Activated naive CD4-positive, alpha-beta T cell treated with anti-CD3 and anti-CD28 coated beads, Interleukin-2, amount 10 ng/mL, durations not matched to agents 7 days and 5 days (primary cell): ENCODE results near the gene PLAAT4.

Experiments used
- CTCF ChIA-PET: fragments of 350-600 bp; sonication (Branson Sonifier 250); formaldehyde crosslinking; loops from one replicate; lab custom pipeline; 2021; ENCODE audit warnings: antibody characterized with exemption; lab: Charles Lee
- DNase-seq: peaks from one replicate; pipeline ENCODE4 v3.0.0-alpha.2; 2020
- H3K27ac Mint-ChIP-seq: one replicate; pipeline ENCODE4 v1.8.0; 2021; ENCODE audit warnings: mild to moderate bottlenecking, moderate library complexity, mixed read lengths
- H3K27me3 Mint-ChIP-seq: one replicate; pipeline ENCODE4 v1.8.0; 2021; ENCODE audit warnings: mild to moderate bottlenecking, mixed read lengths
- H3K36me3 Mint-ChIP-seq: one replicate; pipeline ENCODE4 v1.8.0; 2021; ENCODE audit warnings: mixed read lengths
- H3K4me1 Mint-ChIP-seq: one replicate; pipeline ENCODE4 v1.8.0; 2021; ENCODE audit warnings: mixed read lengths
- H3K4me3 Mint-ChIP-seq: one replicate; pipeline ENCODE4 v1.8.0; 2021; ENCODE audit warnings: mild to moderate bottlenecking, moderate library complexity, mixed read lengths
- H3K9me3 Mint-ChIP-seq: one replicate; pipeline ENCODE4 v1.8.0; 2021; ENCODE audit warnings: mixed read lengths

PLAAT4 gene

DNA sequence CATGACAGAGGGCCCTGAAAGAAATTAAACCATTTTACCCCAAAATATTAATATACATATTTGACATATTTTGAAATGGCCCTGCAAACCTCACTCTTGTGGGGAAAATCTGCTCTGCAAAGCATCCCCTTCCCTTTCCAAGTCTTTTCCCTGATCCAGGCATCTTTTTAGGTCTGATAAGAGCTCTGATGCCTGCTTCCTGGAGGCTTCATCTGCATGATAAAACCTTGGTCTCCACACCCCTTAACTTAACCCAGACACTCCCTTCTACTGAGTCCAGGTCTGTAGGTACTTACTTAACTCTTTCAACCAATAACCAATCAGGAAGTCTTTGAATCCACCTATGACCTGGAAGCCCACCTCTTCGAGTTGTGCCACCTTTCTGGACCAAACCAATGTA lies 32.6 kb upstream of the PLAAT4 start:
- H3K4me1 Mint-ChIP-seq, result peaks cover 10% of the 10 kb centered on the region
- peaks cover 27% of the 10 kb centered on the region for H3K9me3 Mint-ChIP-seq
- peaks cover 15% of the 10 kb centered on the region for H3K27me3 Mint-ChIP-seq
- no peak overlapping the region for H3K4me3 Mint-ChIP-seq
- DNase-seq, result no peak
- peaks cover 10% of the 10 kb centered on the region for H3K36me3 Mint-ChIP-seq
- no peak overlapping the region for H3K27ac Mint-ChIP-seq
- CTCF ChIA-PET, result interaction anchor here (1.0 to 1.3 kb wide), 2 partner anchors 12 to 24 kb away, joined by 3 read pairs; no protein-coding TSS in a partner anchor

DNA sequence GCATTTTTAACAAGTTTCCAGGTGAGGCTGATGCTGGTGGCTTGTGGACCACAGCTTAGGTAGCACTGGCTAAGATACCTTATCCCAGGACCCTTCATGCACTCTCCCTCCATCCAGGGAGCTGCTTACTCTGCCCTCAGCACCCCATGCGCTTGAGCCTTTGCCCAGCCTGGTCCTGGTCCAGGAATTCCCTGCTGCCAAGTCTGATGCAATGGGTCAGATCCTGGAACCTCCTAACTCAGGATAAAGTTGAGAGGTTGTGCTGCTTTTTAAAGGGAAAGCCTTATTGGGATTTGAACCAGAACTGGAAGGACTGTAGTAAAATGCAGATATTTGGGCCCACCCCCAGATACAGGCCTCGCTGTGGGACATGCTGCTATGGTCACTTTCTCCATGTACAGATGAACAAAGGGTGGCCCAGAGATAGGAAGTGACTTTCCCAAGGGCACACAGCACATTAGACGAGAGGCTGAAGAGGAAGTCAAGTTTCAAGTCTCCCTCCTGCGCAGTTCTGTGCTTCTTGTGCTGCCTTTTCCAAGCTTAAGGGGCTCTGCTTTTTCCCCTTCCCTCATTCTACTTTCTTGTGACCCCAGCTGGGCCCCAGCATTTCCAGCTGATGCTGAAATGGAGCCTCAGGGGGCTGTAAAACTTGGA lies 31.5 kb upstream of the PLAAT4 start:
- Mint-ChIP-seq H3K4me1 (peaks cover 10% of the 10 kb centered on the region), H3K36me3 (peaks cover 10% of the 10 kb centered on the region), H3K27ac (no peak overlapping the region), H3K27me3 (peaks cover 15% of the 10 kb centered on the region), H3K9me3 (peaks cover 17% of the 10 kb centered on the region), H3K4me3 (no peak overlapping the region)
- no peak for DNase-seq
- CTCF ChIA-PET, result interaction anchor here (1.0 to 4.7 kb wide), 3 partner anchors 13 to 25 kb away, joined by 3 to 33 read pairs (median 3); no protein-coding TSS in a partner anchor

- no peak within 1 kb of the TSS for H3K27ac Mint-ChIP-seq
- H3K4me3 Mint-ChIP-seq, result no peak within 1 kb of the TSS
- H3K36me3 Mint-ChIP-seq, result peaks cover 4% of the 10 kb centered on the region
- H3K27me3 Mint-ChIP-seq, result peaks cover 15% of the 10 kb centered on the region
- peaks cover 10% of the 10 kb centered on the region for H3K9me3 Mint-ChIP-seq
- peaks cover 10% of the 10 kb centered on the region for H3K4me1 Mint-ChIP-seq
- CTCF ChIA-PET, result interaction anchor here (4.7 kb wide), 1 partner anchor 26 kb away, joined by 33 read pairs; no protein-coding TSS in a partner anchor
- no peak for DNase-seq
Observed at GRCh38 chr11:63505857-63506528, 30.6 kb upstream of the PLAAT4 start, which contains the start of gene LGALS12. LGALS12 (plus strand) TSS chr11:63506084; CDS start chr11:63506459, 375 bp downstream.

- peaks cover 15% of the 10 kb centered on the region for H3K27me3 Mint-ChIP-seq
- H3K4me3 Mint-ChIP-seq, result no peak overlapping the region
- CTCF ChIA-PET, result interaction anchor here (2.6 to 4.7 kb wide), 2 partner anchors 27 to 129 kb away, joined by 5 to 33 read pairs; no protein-coding TSS in a partner anchor
- no peak for DNase-seq
- peaks cover 4% of the 10 kb centered on the region for H3K9me3 Mint-ChIP-seq
- no peak overlapping the region for H3K27ac Mint-ChIP-seq
- peaks cover 4% of the 10 kb centered on the region for H3K36me3 Mint-ChIP-seq
- peaks cover 10% of the 10 kb centered on the region for H3K4me1 Mint-ChIP-seq
Observed at GRCh38 chr11:63506876-63507275, 29.7 kb upstream of the PLAAT4 start.

GRCh38 chr11:63507511-63507910 lies 29.1 kb upstream of the PLAAT4 start:
- CTCF ChIA-PET, result interaction anchor here (1.0 to 4.7 kb wide), 3 partner anchors 28 to 128 kb away, joined by 4 to 33 read pairs (median 5); no protein-coding TSS in a partner anchor
- DNase-seq, result no peak
- Mint-ChIP-seq H3K4me3 (no peak overlapping the region), H3K4me1 (peaks cover 3% of the 10 kb centered on the region), H3K27me3 (peaks cover 15% of the 10 kb centered on the region), H3K27ac (no peak overlapping the region), H3K9me3 (no peaks in the 10 kb centered on the region), H3K36me3 (no peaks in the 10 kb centered on the region)

GRCh38 chr11:63508009-63508408 lies 28.6 kb upstream of the PLAAT4 start:
- peak; percentile 32 for DNase-seq
- Mint-ChIP-seq H3K4me1 (no peaks in the 10 kb centered on the region), H3K4me3 (no peak overlapping the region), H3K36me3 (no peaks in the 10 kb centered on the region), H3K9me3 (no peaks in the 10 kb centered on the region), H3K27me3 (peaks cover 15% of the 10 kb centered on the region), H3K27ac (no peak overlapping the region)
- CTCF ChIA-PET, result interaction anchor here (1.0 to 4.7 kb wide), 3 partner anchors 28 to 128 kb away, joined by 4 to 33 read pairs (median 5); no protein-coding TSS in a partner anchor

DNA sequence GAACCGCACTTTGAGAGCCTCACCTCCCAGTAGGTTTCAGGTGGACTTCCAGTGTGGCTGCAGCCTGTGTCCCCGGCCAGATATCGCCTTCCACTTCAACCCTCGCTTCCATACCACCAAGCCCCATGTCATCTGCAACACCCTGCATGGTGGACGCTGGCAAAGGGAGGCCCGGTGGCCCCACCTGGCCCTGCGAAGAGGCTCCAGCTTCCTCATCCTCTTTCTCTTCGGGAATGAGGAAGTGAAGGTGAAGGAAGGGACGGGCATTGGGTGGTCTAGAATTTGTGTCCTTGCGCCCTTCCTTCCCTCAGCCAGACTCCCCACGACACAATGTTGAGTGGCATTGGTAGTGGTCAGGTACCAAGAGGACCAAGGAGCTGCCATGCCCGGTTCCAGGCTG lies 27.9 kb upstream of the PLAAT4 start:
- CTCF ChIA-PET, result interaction anchor here (1.0 to 4.7 kb wide), 3 partner anchors 29 to 127 kb away, joined by 4 to 33 read pairs (median 5); no protein-coding TSS in a partner anchor
- Mint-ChIP-seq H3K4me1 (no peaks in the 10 kb centered on the region), H3K36me3 (no peaks in the 10 kb centered on the region), H3K27ac (no peak overlapping the region), H3K27me3 (peaks cover 15% of the 10 kb centered on the region), H3K4me3 (no peak overlapping the region), H3K9me3 (no peaks in the 10 kb centered on the region)
- DNase-seq, result no peak

- Mint-ChIP-seq H3K4me3 (no peak overlapping the region), H3K4me1 (no peaks in the 10 kb centered on the region), H3K27me3 (peaks cover 15% of the 10 kb centered on the region), H3K9me3 (no peaks in the 10 kb centered on the region), H3K27ac (no peak overlapping the region), H3K36me3 (no peaks in the 10 kb centered on the region)
- no peak for DNase-seq
- CTCF ChIA-PET, result no interaction called here
Observed at GRCh38 chr11:63510360-63511047, 26.1 kb upstream of the PLAAT4 start.

GRCh38 chr11:63511048-63511748 lies 25.4 kb upstream of the PLAAT4 start:
- H3K27ac Mint-ChIP-seq, result no peak overlapping the region
- H3K4me3 Mint-ChIP-seq, result no peak overlapping the region
- peaks cover 11% of the 10 kb centered on the region for H3K27me3 Mint-ChIP-seq
- H3K36me3 Mint-ChIP-seq, result no peaks in the 10 kb centered on the region
- H3K4me1 Mint-ChIP-seq, result no peaks in the 10 kb centered on the region
- CTCF ChIA-PET, result no interaction called here
- no peaks in the 10 kb centered on the region for H3K9me3 Mint-ChIP-seq
- DNase-seq, result no peak

DNA sequence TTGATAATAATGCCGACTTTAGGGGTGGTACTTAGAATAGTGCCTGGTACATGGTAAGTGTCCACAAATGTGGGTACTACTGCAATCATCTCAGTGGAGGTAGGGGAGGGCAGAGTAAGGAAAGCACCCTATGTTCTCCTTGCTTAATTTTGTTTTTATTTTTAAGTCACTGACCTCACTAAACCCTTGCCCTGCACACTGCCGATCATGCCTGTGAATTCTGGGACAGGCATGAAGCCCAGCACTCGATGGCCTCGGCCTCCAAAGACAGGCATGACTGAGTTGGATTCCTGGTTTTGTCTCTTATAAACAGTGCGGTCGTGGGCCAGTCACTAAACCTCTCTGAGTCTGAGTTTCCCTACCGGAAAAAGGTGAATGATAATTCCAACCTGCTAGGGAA lies 23.8 kb upstream of the PLAAT4 start:
- CTCF ChIA-PET, result no interaction called here
- Mint-ChIP-seq H3K27ac (no peak overlapping the region), H3K4me1 (no peaks in the 10 kb centered on the region), H3K36me3 (no peaks in the 10 kb centered on the region), H3K27me3 (peaks cover 11% of the 10 kb centered on the region), H3K4me3 (no peak overlapping the region), H3K9me3 (no peaks in the 10 kb centered on the region)
- no peak for DNase-seq

- no peaks in the 10 kb centered on the region for H3K36me3 Mint-ChIP-seq
- CTCF ChIA-PET, result no interaction called here
- no peak overlapping the region for H3K4me3 Mint-ChIP-seq
- no peak overlapping the region for H3K27ac Mint-ChIP-seq
- H3K9me3 Mint-ChIP-seq, result no peaks in the 10 kb centered on the region
- no peak for DNase-seq
- peaks cover 9% of the 10 kb centered on the region for H3K4me1 Mint-ChIP-seq
- H3K27me3 Mint-ChIP-seq, result no peaks in the 10 kb centered on the region
Observed at GRCh38 chr11:63516109-63516508, 20.5 kb upstream of the PLAAT4 start.

DNA sequence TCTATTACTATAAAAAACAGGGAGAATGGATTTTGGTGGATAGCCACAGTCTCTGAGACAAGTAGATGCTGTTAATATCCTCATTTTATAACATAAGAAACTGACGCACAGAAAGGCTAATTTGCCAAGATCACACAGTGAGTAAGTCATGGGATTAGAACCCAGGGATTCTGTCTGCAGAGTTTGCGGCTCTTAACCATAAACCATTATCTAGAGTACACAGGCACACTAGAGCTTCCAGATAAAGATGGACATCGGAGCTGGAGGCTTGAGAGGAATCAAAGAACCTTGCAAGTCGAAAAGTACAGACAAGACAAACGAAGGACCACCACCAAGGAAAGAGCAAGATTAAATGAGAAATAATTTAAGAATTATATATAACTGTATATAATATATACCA lies 19.5 kb upstream of the PLAAT4 start:
- Mint-ChIP-seq H3K27me3 (no peaks in the 10 kb centered on the region), H3K36me3 (no peaks in the 10 kb centered on the region), H3K4me3 (no peak overlapping the region), H3K9me3 (no peaks in the 10 kb centered on the region), H3K4me1 (peaks cover 9% of the 10 kb centered on the region), H3K27ac (no peak overlapping the region)
- CTCF ChIA-PET, result no interaction called here
- no peak for DNase-seq

- H3K9me3 Mint-ChIP-seq, result peaks cover 4% of the 10 kb centered on the region
- no peak overlapping the region for H3K27ac Mint-ChIP-seq
- H3K36me3 Mint-ChIP-seq, result no peaks in the 10 kb centered on the region
- CTCF ChIA-PET, result interaction anchor here (1.2 kb wide), 1 partner anchor 40 kb away, joined by 3 read pairs; no protein-coding TSS in a partner anchor
- H3K27me3 Mint-ChIP-seq, result peaks cover 5% of the 10 kb centered on the region
- no peak for DNase-seq
- H3K4me3 Mint-ChIP-seq, result no peak overlapping the region
- peaks cover 9% of the 10 kb centered on the region for H3K4me1 Mint-ChIP-seq
Observed at GRCh38 chr11:63518548-63518947, 18.1 kb upstream of the PLAAT4 start.
